DOHH2 (cell line): ENCODE measurements around the gene ATP2B3.

Experiments
- H3F3A ChIP-seq: fragments of 200-600 bp; sonication (generic), shearing (Covaris generic); 2 replicates; pipeline ENCODE4 v1.6.0; 2016; ENCODE audit warnings: antibody characterized with exemption, mild to moderate bottlenecking; ENCODE audit not compliant: control insufficient read depth, insufficient read depth
- H3K27ac ChIP-seq: fragments of 200-600 bp; sonication (generic); 2 replicates; pipeline ENCODE4 v1.5.1; 2014; ENCODE audit warnings: low read depth, mild to moderate bottlenecking, low read length, moderate library complexity
- H3K27me3 ChIP-seq: fragments of 200-600 bp; sonication (generic); 2 replicates; pipeline ENCODE4 v1.6.1; 2014; ENCODE audit warnings: mild to moderate bottlenecking, low read length, mixed read lengths; ENCODE audit not compliant: control insufficient read depth
- H3K36me3 ChIP-seq: fragments of 200-600 bp; sonication (generic); 2 replicates; pipeline ENCODE4 v1.6.1; 2014; ENCODE audit warnings: mild to moderate bottlenecking, low read length, moderate library complexity, mixed read lengths; ENCODE audit not compliant: control insufficient read depth
- H3K4me1 ChIP-seq: fragments of 200-600 bp; sonication (generic); 2 replicates; pipeline ENCODE4 v1.6.1; 2014; ENCODE audit warnings: mild to moderate bottlenecking, low read length, mixed read lengths; ENCODE audit not compliant: control insufficient read depth
- H3K4me2 ChIP-seq: fragments of 200-600 bp; sonication (generic); 2 replicates; pipeline ENCODE4 v1.6.0; 2014; ENCODE audit warnings: mild to moderate bottlenecking, low read length, moderate library complexity
- H3K4me3 ChIP-seq: fragments of 200-600 bp; sonication (generic); 2 replicates; pipeline ENCODE4 v1.5.1; 2014; ENCODE audit warnings: mild to moderate bottlenecking, low read length, mixed read lengths
- H3K79me2 ChIP-seq: fragments of 200-600 bp; sonication (generic); 2 replicates; pipeline ENCODE4 v1.6.1; 2014; ENCODE audit warnings: mild to moderate bottlenecking, low read length, mixed read lengths; ENCODE audit not compliant: control insufficient read depth
- H3K9me2 ChIP-seq: fragments of 200-600 bp; sonication (generic); replicated peaks from 2 replicates; pipeline ENCODE4 v1.6.1; 2014; ENCODE audit warnings: mild to moderate bottlenecking, low read length, mixed read lengths; ENCODE audit not compliant: control insufficient read depth
- H3K9me3 ChIP-seq: fragments of 200-600 bp; sonication (generic); 2 replicates; pipeline ENCODE4 v1.6.1; 2014; ENCODE audit warnings: antibody characterized with exemption, low read length, mixed read lengths; ENCODE audit not compliant: control insufficient read depth, insufficient read depth
- H4K20me1 ChIP-seq: fragments of 200-600 bp; sonication (generic); 2 replicates; pipeline ENCODE4 v1.6.0; 2014; ENCODE audit warnings: low read depth, mild to moderate bottlenecking, antibody characterized with exemption, low read length, moderate library complexity; ENCODE audit not compliant: control insufficient read depth, insufficient read depth
- EZH2phosphoT487 ChIP-seq: fragments of 200-600 bp; sonication (generic); IDR thresholded peaks from 2 replicates; pipeline ENCODE4 v1.6.1; 2017; ENCODE audit warnings: borderline replicate concordance, mild to moderate bottlenecking, antibody characterized with exemption, low read length, moderate library complexity, mixed read lengths
- TF ChIP-seq, protein P1 (sequence below): fragments of 200-600 bp; sonication (generic); IDR thresholded peaks from one replicate; pipeline ENCODE4 v1.5.1; 2014; ENCODE audit warnings: antibody characterized with exemption, mild to moderate bottlenecking, low read depth, low read length; ENCODE audit not compliant: poor library complexity, severe bottlenecking

The ATP2B3 gene

DNA sequence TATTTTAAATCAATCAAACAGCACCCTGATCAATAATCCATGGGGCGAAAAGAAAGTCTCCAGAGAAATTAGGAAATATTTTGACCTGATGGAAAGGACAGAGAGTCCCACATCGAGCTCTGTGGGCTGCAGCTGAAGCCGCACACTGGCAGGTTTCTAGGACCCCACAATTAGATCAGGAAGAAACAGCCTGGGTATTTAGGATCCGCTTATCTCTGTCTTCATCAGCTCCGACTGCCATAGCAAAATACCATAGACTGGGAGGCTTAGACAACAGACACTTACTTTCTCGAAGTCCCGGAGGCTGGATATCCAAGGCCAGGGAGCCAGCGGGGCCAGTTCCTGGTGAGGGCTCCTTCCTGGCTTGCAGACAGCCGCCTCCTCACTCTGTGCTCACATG lies 45.1 kb downstream of the ATP2B3 start:
- TF ChIP-seq, protein P1, sequence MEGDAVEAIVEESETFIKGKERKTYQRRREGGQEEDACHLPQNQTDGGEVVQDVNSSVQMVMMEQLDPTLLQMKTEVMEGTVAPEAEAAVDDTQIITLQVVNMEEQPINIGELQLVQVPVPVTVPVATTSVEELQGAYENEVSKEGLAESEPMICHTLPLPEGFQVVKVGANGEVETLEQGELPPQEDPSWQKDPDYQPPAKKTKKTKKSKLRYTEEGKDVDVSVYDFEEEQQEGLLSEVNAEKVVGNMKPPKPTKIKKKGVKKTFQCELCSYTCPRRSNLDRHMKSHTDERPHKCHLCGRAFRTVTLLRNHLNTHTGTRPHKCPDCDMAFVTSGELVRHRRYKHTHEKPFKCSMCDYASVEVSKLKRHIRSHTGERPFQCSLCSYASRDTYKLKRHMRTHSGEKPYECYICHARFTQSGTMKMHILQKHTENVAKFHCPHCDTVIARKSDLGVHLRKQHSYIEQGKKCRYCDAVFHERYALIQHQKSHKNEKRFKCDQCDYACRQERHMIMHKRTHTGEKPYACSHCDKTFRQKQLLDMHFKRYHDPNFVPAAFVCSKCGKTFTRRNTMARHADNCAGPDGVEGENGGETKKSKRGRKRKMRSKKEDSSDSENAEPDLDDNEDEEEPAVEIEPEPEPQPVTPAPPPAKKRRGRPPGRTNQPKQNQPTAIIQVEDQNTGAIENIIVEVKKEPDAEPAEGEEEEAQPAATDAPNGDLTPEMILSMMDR, result no peak
- TF ChIP-seq EZH2phosphoT487, result no peak
- H3K4me2 ChIP-seq, result no peak overlapping the region
- H3K27me3 ChIP-seq, result no peaks in the 10 kb centered on the region
- H3K36me3 ChIP-seq, result no peaks in the 10 kb centered on the region
- no peaks in the 10 kb centered on the region for H3K4me1 ChIP-seq
- H3K9me3 ChIP-seq, result no peaks in the 10 kb centered on the region
- H4K20me1 ChIP-seq, result no peaks in the 10 kb centered on the region
- no peak overlapping the region for H3K4me3 ChIP-seq
- H3K79me2 ChIP-seq, result no peaks in the 10 kb centered on the region
- H3K9me2 ChIP-seq, result no peaks in the 10 kb centered on the region
- no peaks in the 10 kb centered on the region for H3F3A ChIP-seq
- H3K27ac ChIP-seq, result no peak overlapping the region

DNA sequence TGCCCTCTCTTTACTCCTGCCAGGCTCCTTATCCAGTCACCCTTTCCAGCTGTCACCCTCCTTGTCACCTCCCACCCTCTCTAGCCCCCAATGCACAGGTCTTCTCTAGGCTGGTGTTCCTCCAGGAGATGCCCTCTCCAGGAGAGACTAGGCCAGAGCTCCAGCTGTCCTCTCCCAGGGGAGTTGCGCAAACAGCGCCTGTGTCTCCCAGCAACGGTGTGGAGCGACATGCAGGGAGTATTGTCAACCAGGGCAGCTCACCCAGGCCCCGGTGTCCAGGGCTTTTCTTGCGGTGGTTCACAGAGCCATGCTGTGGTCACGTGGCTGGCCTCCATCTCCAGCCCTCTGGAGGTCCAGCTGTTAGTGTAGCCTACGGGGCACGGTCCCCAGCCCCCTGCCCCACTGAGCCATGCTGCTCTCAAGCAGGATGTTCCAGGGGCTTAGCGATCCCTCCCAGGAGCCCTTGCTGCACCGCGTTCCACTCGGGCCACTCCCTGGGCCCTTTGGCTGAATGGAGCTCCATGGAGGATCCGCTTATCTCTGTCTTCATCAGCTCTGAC lies 46.7 kb downstream of the ATP2B3 start:
- H3F3A ChIP-seq, result no peaks in the 10 kb centered on the region
- H3K79me2 ChIP-seq, result no peaks in the 10 kb centered on the region
- TF ChIP-seq, protein P1, result no peak
- no peak for TF ChIP-seq EZH2phosphoT487
- no peaks in the 10 kb centered on the region for H3K9me2 ChIP-seq
- H3K27me3 ChIP-seq, result no peaks in the 10 kb centered on the region
- no peaks in the 10 kb centered on the region for H3K4me1 ChIP-seq
- H3K36me3 ChIP-seq, result no peaks in the 10 kb centered on the region
- H3K9me3 ChIP-seq, result no peaks in the 10 kb centered on the region
- H3K4me2 ChIP-seq, result no peak overlapping the region
- no peak overlapping the region for H3K4me3 ChIP-seq
- H4K20me1 ChIP-seq, result no peaks in the 10 kb centered on the region
- no peak overlapping the region for H3K27ac ChIP-seq

DNA sequence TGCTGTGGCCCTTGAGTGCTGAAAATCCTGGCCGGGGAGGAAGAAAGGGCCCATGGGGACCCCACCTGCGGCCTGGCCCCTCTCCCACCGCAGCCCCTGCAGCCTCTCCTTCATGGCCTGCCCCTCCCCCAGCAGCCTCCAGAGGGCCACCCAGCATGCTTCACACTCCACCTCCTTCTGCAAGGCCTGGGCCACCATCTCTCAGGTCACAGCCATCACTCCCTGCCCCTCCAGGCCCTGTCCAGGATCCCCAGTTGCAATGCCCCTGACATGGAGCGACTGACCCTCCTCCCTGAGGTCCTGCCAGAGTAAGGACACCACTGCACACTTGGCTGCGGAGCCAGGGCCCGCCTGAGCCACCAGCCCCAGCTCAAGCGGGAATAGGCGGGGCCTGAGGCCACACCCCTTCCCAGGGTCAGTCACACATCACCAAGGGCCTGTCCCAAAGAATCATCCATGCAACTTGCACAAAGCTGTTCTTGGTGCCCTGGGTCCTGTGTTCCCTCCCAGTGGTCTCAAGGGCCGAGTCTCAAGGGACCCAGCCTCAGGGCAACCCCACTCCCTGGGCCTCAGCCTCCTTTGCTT lies 48.6 kb downstream of the ATP2B3 start:
- Histone ChIP-seq H3F3A (no peaks in the 10 kb centered on the region), H3K36me3 (no peaks in the 10 kb centered on the region), H3K9me3 (no peaks in the 10 kb centered on the region), H3K4me3 (no peak overlapping the region), H3K27ac (no peak overlapping the region), H3K4me2 (no peak overlapping the region), H3K4me1 (no peaks in the 10 kb centered on the region), H3K9me2 (no peaks in the 10 kb centered on the region), H4K20me1 (no peaks in the 10 kb centered on the region), H3K27me3 (no peaks in the 10 kb centered on the region), H3K79me2 (no peaks in the 10 kb centered on the region)
- TF ChIP-seq, protein P1, result no peak
- TF ChIP-seq EZH2phosphoT487, result no peak
